Kidney capillary endothelial cell (primary cell): ENCODE results near the gene BLTP3B.

Experiments used
- DNase-seq: peaks from one replicate; pipeline ENCODE4 v3.0.0-alpha.2; 2018; ENCODE audit warnings: low spot score

Gene BLTP3B

DNA sequence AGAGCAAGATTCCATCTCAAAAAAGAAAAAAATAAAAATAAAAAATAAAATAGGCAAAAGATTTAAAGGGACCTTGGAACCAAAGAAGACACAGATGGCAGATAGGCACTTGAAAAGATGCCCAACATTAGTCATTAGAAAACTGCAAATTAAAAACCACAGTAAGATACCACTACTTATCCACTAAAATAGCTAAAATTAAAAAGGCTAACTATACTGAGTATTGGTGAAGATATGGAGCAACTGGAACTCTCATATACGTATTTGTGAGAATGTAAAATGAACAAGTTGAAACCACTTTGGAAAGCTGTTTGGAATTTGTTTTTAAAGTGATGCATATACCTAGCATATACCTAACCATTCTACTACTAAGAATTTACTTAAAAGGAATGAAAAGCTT is 22.3 kb downstream of the BLTP3B start:
- DNase-seq: no peak

DNA sequence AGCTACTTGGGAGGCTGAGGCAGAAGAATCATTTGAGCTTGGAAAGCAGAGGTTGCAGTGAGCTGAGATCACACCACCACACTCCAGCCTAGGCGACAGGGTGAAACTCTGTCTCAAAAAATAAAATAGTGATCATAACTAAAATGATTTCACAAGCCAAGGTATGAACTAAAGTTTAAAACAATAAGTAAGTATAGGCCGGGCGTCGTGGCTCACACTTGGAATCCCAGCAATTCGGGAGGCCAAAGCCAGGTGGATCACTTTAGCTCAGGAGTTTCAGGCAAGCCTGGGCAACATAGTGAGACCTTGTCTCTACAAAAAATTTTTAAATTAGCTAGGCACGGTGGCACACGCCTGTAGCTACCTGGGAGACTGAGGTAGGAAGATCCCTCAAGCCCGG is 27.4 kb downstream of the BLTP3B start:
- no peak for DNase-seq

DNA sequence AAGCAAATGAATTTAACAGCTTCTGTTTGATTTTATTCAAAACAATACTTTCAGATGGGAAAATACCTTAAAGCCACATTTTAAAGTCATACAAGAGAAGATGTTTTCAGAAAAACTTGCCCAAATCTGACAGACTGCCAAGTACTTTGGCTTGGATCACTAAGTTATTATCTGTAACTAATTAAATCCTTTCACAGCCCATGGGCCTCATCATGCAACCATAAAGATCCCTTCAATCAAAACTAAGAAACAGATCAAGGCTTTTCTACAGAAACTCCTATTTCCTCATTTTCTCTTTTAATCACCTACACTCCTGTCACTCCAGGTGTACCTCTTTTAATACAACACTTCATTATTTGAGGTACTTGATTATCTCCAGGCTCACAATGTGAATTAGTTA is 28.1 kb downstream of the BLTP3B start:
- DNase-seq: no peak

DNA sequence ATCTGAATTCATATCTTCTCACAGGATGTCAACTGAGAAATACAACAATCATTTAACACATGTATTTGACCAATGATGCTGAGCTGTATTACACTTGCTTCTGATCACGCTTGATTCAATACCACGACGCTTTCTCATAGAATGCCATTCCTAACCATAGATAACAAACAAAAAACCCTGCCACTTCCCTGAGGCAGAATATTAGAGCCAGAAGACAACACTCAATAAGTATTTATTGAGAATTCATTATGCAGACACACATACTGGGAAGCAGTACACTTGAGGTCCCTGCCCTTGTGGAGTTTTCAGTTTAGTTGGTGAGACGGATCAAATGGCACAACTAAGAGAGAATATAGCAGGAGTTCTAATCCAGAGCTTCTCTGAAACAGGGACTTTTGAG is 32.4 kb downstream of the BLTP3B start:
- no peak for DNase-seq

DNA sequence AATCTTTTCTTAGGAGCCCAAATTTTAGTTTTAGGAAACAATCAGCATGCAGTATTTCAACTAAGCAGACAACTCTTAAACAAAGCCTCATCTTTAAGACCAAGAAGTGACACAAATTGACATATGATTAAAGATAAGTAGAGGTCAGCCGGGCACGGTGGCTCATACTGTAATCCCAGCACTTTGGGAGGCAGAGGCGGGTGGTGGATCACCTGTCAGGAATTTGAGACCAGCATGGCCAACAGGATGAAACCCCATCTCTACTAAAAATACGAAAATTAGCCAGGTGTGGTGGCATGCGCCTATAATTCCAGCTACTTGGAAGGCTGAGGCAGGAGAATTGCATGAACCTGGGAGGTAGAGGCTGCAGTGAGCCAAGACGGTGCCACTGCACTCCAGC is 35.8 kb downstream of the BLTP3B start:
- no peak for DNase-seq

DNA sequence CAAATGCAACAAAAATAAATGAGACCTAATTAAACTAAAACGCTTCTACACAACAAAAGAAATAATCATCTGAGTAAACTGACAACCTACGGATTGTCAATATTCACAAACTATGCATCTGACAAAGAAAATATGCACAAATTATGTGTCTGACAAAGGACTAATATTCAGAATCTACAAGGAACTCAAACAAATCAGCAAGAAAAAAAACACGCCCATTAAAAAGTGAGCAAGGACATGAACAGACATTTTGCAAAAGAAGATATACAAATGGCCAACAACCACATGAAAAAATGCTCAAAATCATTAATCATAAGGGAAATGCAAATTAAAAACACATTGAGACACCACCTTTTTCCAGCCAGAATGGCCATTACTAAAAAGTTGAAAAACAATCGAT is 37.0 kb downstream of the BLTP3B start:
- no peak for DNase-seq

DNA sequence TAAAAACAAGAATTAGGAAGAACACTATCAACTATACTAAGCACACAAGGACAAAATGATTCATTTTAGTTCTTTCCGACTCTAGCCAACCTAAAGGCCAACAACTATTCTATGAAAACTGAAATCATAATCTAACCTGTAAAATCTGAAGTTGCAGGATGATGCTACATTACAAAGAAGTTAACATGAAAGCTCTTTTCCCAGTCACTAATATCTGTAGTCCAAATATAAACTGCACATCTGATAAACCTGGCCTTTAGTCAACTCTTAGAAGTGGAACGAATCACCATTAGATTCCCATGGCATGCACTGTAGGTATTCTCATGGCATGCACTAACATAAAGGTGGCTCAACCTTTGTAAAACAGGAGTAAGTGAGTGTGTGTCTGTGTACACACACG is 41.7 kb downstream of the BLTP3B start:
- no peak for DNase-seq
